GM10266 (cell line): ENCODE results near the gene KCNG3.

ENCODE experiments used
- DNase-seq: peaks from one replicate; pipeline ENCODE4 v3.0.0; 2012; ENCODE audit errors: extremely low spot score
- CTCF ChIP-seq: IDR thresholded peaks from 2 replicates; pipeline ENCODE4 v1.5.1; 2012; ENCODE audit warnings: mild to moderate bottlenecking, low read depth; ENCODE audit not compliant: control insufficient read depth, insufficient read depth; ENCODE audit errors: missing control alignments

Gene KCNG3, protein sequence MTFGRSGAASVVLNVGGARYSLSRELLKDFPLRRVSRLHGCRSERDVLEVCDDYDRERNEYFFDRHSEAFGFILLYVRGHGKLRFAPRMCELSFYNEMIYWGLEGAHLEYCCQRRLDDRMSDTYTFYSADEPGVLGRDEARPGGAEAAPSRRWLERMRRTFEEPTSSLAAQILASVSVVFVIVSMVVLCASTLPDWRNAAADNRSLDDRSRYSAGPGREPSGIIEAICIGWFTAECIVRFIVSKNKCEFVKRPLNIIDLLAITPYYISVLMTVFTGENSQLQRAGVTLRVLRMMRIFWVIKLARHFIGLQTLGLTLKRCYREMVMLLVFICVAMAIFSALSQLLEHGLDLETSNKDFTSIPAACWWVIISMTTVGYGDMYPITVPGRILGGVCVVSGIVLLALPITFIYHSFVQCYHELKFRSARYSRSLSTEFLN

GRCh38 chr2:42493468-42494354, at the start of gene KCNG3:
TSS of gene KCNG3 (minus strand) at chr2:42493982. CDS start at chr2:42493501, 481 bp downstream.
- peak; percentile 89 for DNase-seq
- no peak for TF ChIP-seq CTCF

DNA sequence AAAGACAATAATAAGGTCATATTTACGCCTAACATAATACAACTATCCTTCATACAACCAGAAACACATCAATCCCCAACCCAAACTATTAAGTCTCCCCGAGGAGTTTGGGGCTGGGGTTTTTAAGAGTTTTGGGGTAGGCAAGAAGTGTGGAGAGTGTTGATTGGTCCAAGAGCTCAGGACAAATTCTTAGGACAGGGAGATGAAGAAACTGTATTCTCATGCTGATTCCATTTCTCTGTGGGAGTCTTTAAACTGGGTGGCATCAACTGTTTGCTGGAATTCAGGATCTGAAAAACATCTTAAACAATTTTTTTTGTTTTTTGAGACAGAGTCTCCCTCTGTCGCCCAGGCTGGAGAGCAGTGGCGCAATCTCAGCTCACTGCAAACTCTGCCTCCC, 49.1 kb upstream of the KCNG3 start:
- TF ChIP-seq CTCF, result no peak
- no peak for DNase-seq

GRCh38 chr2:42537493-42537892, 43.7 kb upstream of the KCNG3 start:
- no peak for TF ChIP-seq CTCF

GRCh38 chr2:42532397-42532796, 38.6 kb upstream of the KCNG3 start:
- no peak for TF ChIP-seq CTCF
- no peak for DNase-seq

More at GRCh38 chr2:42537493-42537892, 43.7 kb upstream of the KCNG3 start:
- no peak for DNase-seq

DNA sequence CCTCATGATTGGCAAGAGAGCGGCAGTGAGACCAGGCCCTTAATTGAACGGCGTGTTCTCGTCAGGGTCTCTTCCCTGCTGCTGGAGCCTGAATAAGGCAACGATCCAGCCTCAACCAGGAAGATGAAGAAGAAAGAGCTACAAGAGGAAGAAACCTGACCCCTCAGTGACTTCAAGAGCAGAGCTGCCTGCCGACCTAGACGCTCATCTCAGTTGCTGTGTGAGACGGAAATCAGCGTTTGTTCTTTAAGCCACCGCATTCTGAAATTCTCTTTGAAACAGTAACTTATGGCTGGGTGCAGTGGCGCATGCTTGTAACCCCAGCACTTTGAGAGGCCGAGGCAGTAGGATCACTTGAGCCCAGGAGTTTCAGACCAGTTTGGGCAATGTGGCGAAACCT, 29.6 kb upstream of the KCNG3 start:
- DNase-seq, result no peak
- TF ChIP-seq CTCF, result no peak

GRCh38 chr2:42522035-42522434, 28.3 kb upstream of the KCNG3 start:
- no peak for TF ChIP-seq CTCF
- no peak for DNase-seq
